WTC11 (cell line): ENCODE results near the gene DMBX1. TPM values are rescaled to one million over a fixed set of nuclear protein-coding genes. Genes with fewer than 3 reads are reported as not detected.

Experiments
- ATAC-seq: fragments of 200-7000 bp; cut with Tn5 transposase; 2 replicates; pipeline ENCODE4 v1.10.0; 2021; ENCODE audit warnings: mild to moderate bottlenecking, moderate library complexity
- CTCF ChIA-PET: fragments of 300-600 bp; sonication (Branson Sonifier 250); formaldehyde crosslinking; loops from one replicate; lab custom pipeline; 2021; ENCODE audit warnings: antibody characterized with exemption; lab: Charles Lee
- POLR2A ChIA-PET: fragments of 350-600 bp; sonication (Branson Sonifier 250); formaldehyde crosslinking; loops from one replicate; lab custom pipeline; 2021; ENCODE audit warnings: antibody characterized with exemption; lab: Charles Lee
- DNase-seq: peaks from one replicate; pipeline ENCODE4 v3.0.0; 2021; ENCODE audit warnings: low spot score
- H3K27ac Mint-ChIP-seq: 2 replicates; pipeline ENCODE4 v1.8.0; 2021; ENCODE audit warnings: mixed read lengths
- H3K27me3 Mint-ChIP-seq: 2 replicates; pipeline ENCODE4 v1.8.0; 2021; ENCODE audit warnings: low read depth, mild to moderate bottlenecking, moderate library complexity, mixed read lengths
- H3K36me3 Mint-ChIP-seq: 2 replicates; pipeline ENCODE4 v1.8.0; 2021; ENCODE audit warnings: mixed read lengths
- H3K4me1 Mint-ChIP-seq: 2 replicates; pipeline ENCODE4 v1.8.0; 2022; ENCODE audit warnings: mixed read lengths
- H3K4me3 Mint-ChIP-seq: 2 replicates; pipeline ENCODE4 v1.8.0; 2021; ENCODE audit warnings: mild to moderate bottlenecking, moderate library complexity, mixed read lengths
- H3K9me3 Mint-ChIP-seq: 2 replicates; pipeline ENCODE4 v1.8.0; 2021; ENCODE audit warnings: mixed read lengths
- CREB1 ChIP-seq: sonication (generic); formaldehyde crosslinking; IDR thresholded peaks from 2 replicates; pipeline ENCODE4 v1.8.0; 2023; ENCODE audit warnings: mild to moderate bottlenecking, missing genetic modification reagents
- CREM ChIP-seq: sonication (generic); formaldehyde crosslinking; IDR thresholded peaks from 2 replicates; pipeline ENCODE4 v1.8.1; 2022; ENCODE audit warnings: mild to moderate bottlenecking, missing genetic modification reagents, moderate library complexity
- EMX1 ChIP-seq: fragments of 250-450 bp; sonication (Bioruptor Pico); IDR thresholded peaks from 2 replicates; pipeline ENCODE4 v1.8.0; 2021; ENCODE audit warnings: mild to moderate bottlenecking
- ESRRA ChIP-seq: sonication (generic); formaldehyde crosslinking; IDR thresholded peaks from 2 replicates; pipeline ENCODE4 v1.8.1; 2022; ENCODE audit warnings: mild to moderate bottlenecking, missing genetic modification reagents, borderline replicate concordance
- GABPB1 ChIP-seq: sonication (generic); formaldehyde crosslinking; IDR thresholded peaks from 2 replicates; pipeline ENCODE4 v1.8.1; 2023; ENCODE audit warnings: mild to moderate bottlenecking, missing genetic modification reagents
- JAZF1 ChIP-seq: fragments of 250-450 bp; sonication (Bioruptor Pico); IDR thresholded peaks from 2 replicates; pipeline ENCODE4 v1.9.0; 2021; ENCODE audit warnings: moderate library complexity, mild to moderate bottlenecking, inconsistent platforms
- MAX ChIP-seq: sonication (generic); formaldehyde crosslinking; IDR thresholded peaks from 2 replicates; pipeline ENCODE4 v1.8.0; 2022; ENCODE audit warnings: mild to moderate bottlenecking, missing genetic modification reagents
- MYBL2 ChIP-seq: sonication (generic); formaldehyde crosslinking; IDR thresholded peaks from 2 replicates; pipeline ENCODE4 v1.8.1; 2023; ENCODE audit warnings: mild to moderate bottlenecking, moderate library complexity, missing genetic modification reagents
- OVOL2 ChIP-seq: fragments of 250-450 bp; sonication (Bioruptor Pico); IDR thresholded peaks from 2 replicates; pipeline ENCODE4 v1.9.0; 2021; ENCODE audit warnings: mild to moderate bottlenecking, borderline replicate concordance
- PRRX2 ChIP-seq: fragments of 250-450 bp; sonication (Bioruptor Pico); IDR thresholded peaks from 2 replicates; pipeline ENCODE4 v1.8.0; 2021; ENCODE audit warnings: mild to moderate bottlenecking
- SOX15 ChIP-seq: fragments of 250-450 bp; sonication (Bioruptor Pico); IDR thresholded peaks from 2 replicates; pipeline ENCODE4 v1.9.0; 2021; ENCODE audit warnings: mild to moderate bottlenecking
- TEAD1 ChIP-seq: sonication (generic); formaldehyde crosslinking; IDR thresholded peaks from 2 replicates; pipeline ENCODE4 v1.8.0; 2022; ENCODE audit warnings: mild to moderate bottlenecking, missing genetic modification reagents
- USF1 ChIP-seq: sonication (generic); formaldehyde crosslinking; IDR thresholded peaks from 2 replicates; pipeline ENCODE4 v1.8.0; 2022; ENCODE audit warnings: mild to moderate bottlenecking, missing genetic modification reagents
- ZNF416 ChIP-seq: fragments of 250-450 bp; sonication (Bioruptor Pico); IDR thresholded peaks from 2 replicates; pipeline ENCODE4 v1.9.0; 2021; ENCODE audit warnings: mild to moderate bottlenecking, inconsistent platforms
- ZNF671 ChIP-seq: fragments of 250-450 bp; sonication (Bioruptor Pico); IDR thresholded peaks from 2 replicates; pipeline ENCODE4 v1.8.0; 2021; ENCODE audit warnings: mild to moderate bottlenecking
- total RNA-seq: library from RNA; stranded (reverse); gene quantifications from 3 replicates; pipeline ENCODE4 v1.2.3, GENCODE V29; 2021
- TF ChIP-seq, protein P1 (sequence below): fragments of 250-450 bp; sonication (Bioruptor Pico); IDR thresholded peaks from 2 replicates; pipeline ENCODE4 v1.8.0; 2021; ENCODE audit warnings: mild to moderate bottlenecking
- TF ChIP-seq, protein P2 (sequence below): sonication (generic); formaldehyde crosslinking; IDR thresholded peaks from 2 replicates; pipeline ENCODE4 v1.8.1; 2022; ENCODE audit warnings: missing genetic modification reagents, borderline replicate concordance
- TF ChIP-seq, protein P3 (sequence below): sonication (generic); formaldehyde crosslinking; IDR thresholded peaks from 2 replicates; pipeline ENCODE4 v1.8.1; 2022; ENCODE audit warnings: low read depth, missing genetic modification reagents, borderline replicate concordance
- TF ChIP-seq, protein P4 (sequence below): fragments of 250-450 bp; sonication (Bioruptor Pico); IDR thresholded peaks from 2 replicates; pipeline ENCODE4 v1.9.0; 2021; ENCODE audit warnings: mild to moderate bottlenecking

The DMBX1 gene
- total RNA-seq, 1 experiment from 2014 or later: 3.7 TPM

GRCh38 chr1:46536527-46536926 lies 46.9 kb downstream of the DMBX1 start (continued):
- TF ChIP-seq, protein P1, sequence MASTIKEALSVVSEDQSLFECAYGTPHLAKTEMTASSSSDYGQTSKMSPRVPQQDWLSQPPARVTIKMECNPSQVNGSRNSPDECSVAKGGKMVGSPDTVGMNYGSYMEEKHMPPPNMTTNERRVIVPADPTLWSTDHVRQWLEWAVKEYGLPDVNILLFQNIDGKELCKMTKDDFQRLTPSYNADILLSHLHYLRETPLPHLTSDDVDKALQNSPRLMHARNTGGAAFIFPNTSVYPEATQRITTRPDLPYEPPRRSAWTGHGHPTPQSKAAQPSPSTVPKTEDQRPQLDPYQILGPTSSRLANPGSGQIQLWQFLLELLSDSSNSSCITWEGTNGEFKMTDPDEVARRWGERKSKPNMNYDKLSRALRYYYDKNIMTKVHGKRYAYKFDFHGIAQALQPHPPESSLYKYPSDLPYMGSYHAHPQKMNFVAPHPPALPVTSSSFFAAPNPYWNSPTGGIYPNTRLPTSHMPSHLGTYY (CRISPR knock-in tag): no peak
- TF ChIP-seq ZNF416 (no peak), ZNF671 (CRISPR knock-in tag) (no peak)

- no peaks in the 10 kb centered on the region for H3K36me3 Mint-ChIP-seq
- TF ChIP-seq SOX15 (CRISPR knock-in tag) (no peak), GABPB1 (CRISPR knock-in tag) (no peak), EMX1 (no peak), CREB1 (CRISPR knock-in tag) (no peak), ZNF416 (no peak), MAX (no peak), MYBL2 (CRISPR knock-in tag) (no peak), PRRX2 (CRISPR knock-in tag) (no peak), OVOL2 (no peak), ESRRA (CRISPR knock-in tag) (no peak), TEAD1 (no peak), CREM (CRISPR knock-in tag) (no peak), USF1 (CRISPR knock-in tag) (no peak), JAZF1 (CRISPR knock-in tag) (no peak)
- TF ChIP-seq, protein P1 (CRISPR knock-in tag): no peak
- TF ChIP-seq, protein P2, sequence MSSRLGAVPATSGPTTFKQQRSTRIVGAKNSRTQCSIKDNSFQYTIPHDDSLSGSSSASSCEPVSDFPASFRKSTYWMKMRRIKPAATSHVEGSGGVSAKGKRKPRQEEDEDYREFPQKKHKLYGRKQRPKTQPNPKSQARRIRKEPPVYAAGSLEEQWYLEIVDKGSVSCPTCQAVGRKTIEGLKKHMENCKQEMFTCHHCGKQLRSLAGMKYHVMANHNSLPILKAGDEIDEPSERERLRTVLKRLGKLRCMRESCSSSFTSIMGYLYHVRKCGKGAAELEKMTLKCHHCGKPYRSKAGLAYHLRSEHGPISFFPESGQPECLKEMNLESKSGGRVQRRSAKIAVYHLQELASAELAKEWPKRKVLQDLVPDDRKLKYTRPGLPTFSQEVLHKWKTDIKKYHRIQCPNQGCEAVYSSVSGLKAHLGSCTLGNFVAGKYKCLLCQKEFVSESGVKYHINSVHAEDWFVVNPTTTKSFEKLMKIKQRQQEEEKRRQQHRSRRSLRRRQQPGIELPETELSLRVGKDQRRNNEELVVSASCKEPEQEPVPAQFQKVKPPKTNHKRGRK (CRISPR knock-in tag): no peak
- TF ChIP-seq, protein P3, sequence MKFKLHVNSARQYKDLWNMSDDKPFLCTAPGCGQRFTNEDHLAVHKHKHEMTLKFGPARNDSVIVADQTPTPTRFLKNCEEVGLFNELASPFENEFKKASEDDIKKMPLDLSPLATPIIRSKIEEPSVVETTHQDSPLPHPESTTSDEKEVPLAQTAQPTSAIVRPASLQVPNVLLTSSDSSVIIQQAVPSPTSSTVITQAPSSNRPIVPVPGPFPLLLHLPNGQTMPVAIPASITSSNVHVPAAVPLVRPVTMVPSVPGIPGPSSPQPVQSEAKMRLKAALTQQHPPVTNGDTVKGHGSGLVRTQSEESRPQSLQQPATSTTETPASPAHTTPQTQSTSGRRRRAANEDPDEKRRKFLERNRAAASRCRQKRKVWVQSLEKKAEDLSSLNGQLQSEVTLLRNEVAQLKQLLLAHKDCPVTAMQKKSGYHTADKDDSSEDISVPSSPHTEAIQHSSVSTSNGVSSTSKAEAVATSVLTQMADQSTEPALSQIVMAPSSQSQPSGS: no peak
- TF ChIP-seq, protein P4, sequence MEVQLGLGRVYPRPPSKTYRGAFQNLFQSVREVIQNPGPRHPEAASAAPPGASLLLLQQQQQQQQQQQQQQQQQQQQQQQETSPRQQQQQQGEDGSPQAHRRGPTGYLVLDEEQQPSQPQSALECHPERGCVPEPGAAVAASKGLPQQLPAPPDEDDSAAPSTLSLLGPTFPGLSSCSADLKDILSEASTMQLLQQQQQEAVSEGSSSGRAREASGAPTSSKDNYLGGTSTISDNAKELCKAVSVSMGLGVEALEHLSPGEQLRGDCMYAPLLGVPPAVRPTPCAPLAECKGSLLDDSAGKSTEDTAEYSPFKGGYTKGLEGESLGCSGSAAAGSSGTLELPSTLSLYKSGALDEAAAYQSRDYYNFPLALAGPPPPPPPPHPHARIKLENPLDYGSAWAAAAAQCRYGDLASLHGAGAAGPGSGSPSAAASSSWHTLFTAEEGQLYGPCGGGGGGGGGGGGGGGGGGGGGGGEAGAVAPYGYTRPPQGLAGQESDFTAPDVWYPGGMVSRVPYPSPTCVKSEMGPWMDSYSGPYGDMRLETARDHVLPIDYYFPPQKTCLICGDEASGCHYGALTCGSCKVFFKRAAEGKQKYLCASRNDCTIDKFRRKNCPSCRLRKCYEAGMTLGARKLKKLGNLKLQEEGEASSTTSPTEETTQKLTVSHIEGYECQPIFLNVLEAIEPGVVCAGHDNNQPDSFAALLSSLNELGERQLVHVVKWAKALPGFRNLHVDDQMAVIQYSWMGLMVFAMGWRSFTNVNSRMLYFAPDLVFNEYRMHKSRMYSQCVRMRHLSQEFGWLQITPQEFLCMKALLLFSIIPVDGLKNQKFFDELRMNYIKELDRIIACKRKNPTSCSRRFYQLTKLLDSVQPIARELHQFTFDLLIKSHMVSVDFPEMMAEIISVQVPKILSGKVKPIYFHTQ (CRISPR knock-in tag): no peak
- ChIA-PET CTCF (interaction anchor here (1.1 to 1.4 kb wide), 3 partner anchors 11 to 95 kb away, joined by 3 to 4 read pairs (median 4); partner anchors contain the start of gene MKNK1), POLR2A (no interaction called here)
- peaks cover 4% of the 10 kb centered on the region for H3K4me1 Mint-ChIP-seq
- no peak overlapping the region for H3K27ac Mint-ChIP-seq
- H3K27me3 Mint-ChIP-seq: peaks cover 87% of the 10 kb centered on the region
- DNase-seq (no peak), ATAC-seq (no peak)
- H3K9me3 Mint-ChIP-seq: peaks cover 7% of the 10 kb centered on the region; the same call in 1 of the 2 replicates
- H3K4me3 Mint-ChIP-seq: no peak overlapping the region
Measured at GRCh38 chr1:46537651-46538050, 48.0 kb downstream of the DMBX1 start.
